ENCODE results near the gene SLC22A7.

The SLC22A7 gene

GRCh38 chr6:43282636-43283513 is 15.2 kb upstream of the SLC22A7 start:
- FAIRE-seq, result no peak
- no peak for DNase-seq (ENCODE audit: low spot score)

GRCh38 chr6:43283514-43283901 is 14.6 kb upstream of the SLC22A7 start:
- DNase-seq (ENCODE audit: low spot score) (no peak), FAIRE-seq (no peak)

- DNase-seq (ENCODE audit: low spot score) (no peak), FAIRE-seq (no peak)
Measured at GRCh38 chr6:43283905-43284304, 14.2 kb upstream of the SLC22A7 start.

GRCh38 chr6:43284991-43285781 is 12.9 kb upstream of the SLC22A7 start:
- FAIRE-seq (no peak), DNase-seq (ENCODE audit: low spot score) (no peak)

DNA sequence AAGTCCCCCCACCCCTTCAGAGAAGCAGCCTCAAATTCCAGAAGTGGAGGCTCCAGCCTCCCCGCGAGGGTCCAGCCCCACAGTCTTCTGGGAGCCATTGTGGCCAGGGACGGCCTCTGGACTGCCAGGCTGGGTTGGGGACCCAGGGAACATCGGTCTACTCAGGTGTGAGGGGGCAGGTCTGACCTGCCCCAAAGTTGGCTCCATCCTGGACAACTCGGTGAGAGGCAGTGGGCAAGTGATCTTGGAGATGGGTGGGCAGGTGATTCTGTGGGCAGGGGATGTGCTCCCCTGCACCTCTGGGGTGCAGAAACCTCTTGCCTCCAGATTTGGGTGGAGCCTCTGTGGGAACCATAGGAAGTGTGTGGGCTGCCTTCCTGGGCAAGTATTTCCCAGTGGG is 12.2 kb upstream of the SLC22A7 start:
- no peak for DNase-seq (ENCODE audit: low spot score)
- FAIRE-seq, result no peak

GRCh38 chr6:43286456-43286979 is 11.5 kb upstream of the SLC22A7 start:
- no peak for FAIRE-seq

GRCh38 chr6:43286980-43287716 is 10.9 kb upstream of the SLC22A7 start:
- FAIRE-seq (no peak), DNase-seq (ENCODE audit: low spot score) (no peak)

More at GRCh38 chr6:43286456-43286979, 11.5 kb upstream of the SLC22A7 start:
- DNase-seq (ENCODE audit: low spot score), result no peak

- DNase-seq (ENCODE audit: low spot score), result no peak
- FAIRE-seq, result no peak
Measured at GRCh38 chr6:43287717-43288679, 10.1 kb upstream of the SLC22A7 start.

GRCh38 chr6:43290339-43290904 is 7.6 kb upstream of the SLC22A7 start:
- FAIRE-seq (no peak), DNase-seq (ENCODE audit: low spot score) (no peak)

GRCh38 chr6:43290905-43291355 is 7.1 kb upstream of the SLC22A7 start:
- DNase-seq (ENCODE audit: low spot score), result no peak
- FAIRE-seq, result no peak

DNA sequence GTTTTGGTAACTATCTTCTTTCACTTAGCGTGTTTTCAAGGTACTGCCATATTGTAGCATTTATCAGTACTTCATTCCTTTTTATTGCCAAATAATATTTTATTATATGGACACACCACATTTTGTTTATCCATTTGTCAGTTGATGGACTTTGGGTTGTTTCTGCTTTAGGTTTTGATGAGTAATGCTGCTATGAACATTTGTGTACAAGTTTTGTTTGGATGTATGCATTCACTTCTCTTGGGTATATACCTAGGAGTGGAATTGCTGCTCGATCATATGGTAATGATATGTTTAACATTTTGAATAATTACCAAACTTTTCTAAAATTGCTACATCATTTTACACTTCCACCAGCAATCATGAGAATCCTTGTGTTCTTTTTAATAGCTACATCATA is 6.4 kb upstream of the SLC22A7 start:
- no peak for FAIRE-seq
- DNase-seq (ENCODE audit: low spot score), result no peak

DNA sequence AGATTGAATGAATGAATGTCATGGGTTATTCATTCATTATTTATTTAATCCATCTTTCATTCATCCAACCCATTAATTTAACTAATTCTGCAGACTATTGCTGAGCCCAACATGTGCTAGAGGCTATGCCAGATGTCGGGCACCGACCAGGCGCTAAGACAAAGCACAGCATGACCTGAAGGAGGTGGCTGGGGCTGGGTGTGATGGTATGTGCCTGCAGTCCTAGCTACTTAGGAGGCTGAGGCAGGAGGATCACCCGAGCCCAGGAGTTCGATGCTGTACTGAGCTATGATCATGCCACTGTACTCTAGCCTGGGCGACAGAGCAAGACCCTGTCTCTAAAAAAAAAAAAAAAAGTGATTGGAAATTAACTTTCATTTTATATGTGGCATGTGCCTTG is 5.7 kb upstream of the SLC22A7 start:
- FAIRE-seq (no peak), DNase-seq (ENCODE audit: low spot score) (no peak)

- DNase-seq (ENCODE audit: low spot score) (no peak), FAIRE-seq (no peak)
Measured at GRCh38 chr6:43292763-43293318, 5.2 kb upstream of the SLC22A7 start.

- DNase-seq (ENCODE audit: low spot score), result no peak
- FAIRE-seq, result no peak
Measured at GRCh38 chr6:43293698-43294097, 4.4 kb upstream of the SLC22A7 start.

GRCh38 chr6:43294536-43294935 is 3.5 kb upstream of the SLC22A7 start:
- FAIRE-seq (peak; percentile 81), DNase-seq (ENCODE audit: low spot score) (no peak)

GRCh38 chr6:43295456-43295855 is 2.6 kb upstream of the SLC22A7 start:
- no peak for FAIRE-seq

DNA sequence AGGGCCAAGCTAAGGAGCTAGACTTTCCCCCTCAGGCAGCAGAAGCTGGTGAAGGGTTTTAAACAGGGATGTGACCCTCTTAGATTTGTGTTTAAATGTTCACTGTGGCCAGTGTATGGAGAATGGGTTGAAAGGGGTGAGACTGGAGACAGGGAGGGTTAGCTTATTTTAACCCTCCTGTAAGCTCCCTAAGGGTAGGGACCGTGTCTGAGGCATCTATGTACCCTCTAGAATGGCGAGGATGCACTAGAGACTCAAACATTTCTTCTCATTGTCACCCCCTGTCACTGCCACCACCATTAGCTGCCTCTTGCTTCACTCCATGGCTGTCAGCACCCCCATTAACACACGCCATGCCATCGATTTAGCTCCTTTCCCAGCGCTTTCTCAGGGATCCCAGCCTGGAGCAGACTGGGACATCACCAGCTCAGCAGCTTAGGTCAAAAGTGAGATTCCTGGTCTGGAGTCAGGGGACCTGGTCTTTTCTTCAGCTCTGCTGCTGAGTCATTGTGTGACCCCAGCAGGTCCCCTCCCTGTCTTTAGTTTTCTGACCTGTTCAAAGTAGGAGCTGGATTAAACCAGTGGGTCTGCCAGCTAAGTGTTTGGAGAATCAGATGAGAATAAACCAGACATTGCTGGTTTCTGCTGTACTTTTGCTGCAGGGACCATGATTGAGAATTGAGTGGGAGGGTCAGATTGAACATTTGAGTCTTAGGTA is 1.1 kb upstream of the SLC22A7 start:
- DNase-seq (ENCODE audit: low spot score), result no peak

More at GRCh38 chr6:43295456-43295855, 2.6 kb upstream of the SLC22A7 start:
- DNase-seq (ENCODE audit: low spot score), result no peak

GRCh38 chr6:43298565-43299337 is 691 bp downstream of the SLC22A7 start:
- DNase-seq (ENCODE audit: low spot score), result no peak
- FAIRE-seq, result no peak

More for the DNA sequence above, 1.1 kb upstream of the SLC22A7 start:
- FAIRE-seq, result no peak

Measured in urothelium cell line (cell line).